Thyroid gland (tissue), 4 donors: ENCODE data around the gene ARHGAP15. TPM values are rescaled to one million over a fixed set of nuclear protein-coding genes. Genes with fewer than 3 reads are reported as not detected.

Experiments used
- DNase-seq, 2 donors: peaks; one replicate each; pipeline ENCODE4 v3.0.0-alpha.2; 2019
- H3K27ac ChIP-seq, 3 donors: fragments of 200-600 bp; sonication (generic); 1 replicate in 2 of 3; 2 replicates in 1 of 3; pipeline ENCODE4 v1.5.1; 2016 to 2019; ENCODE audit warnings: mild to moderate bottlenecking in 1 of 3, moderate library complexity in 1 of 3
- H3K27me3 ChIP-seq: fragments of 200-600 bp; sonication (generic); one replicate; pipeline ENCODE4 v1.5.1; 2019
- H3K36me3 ChIP-seq, 2 donors: fragments of 200-600 bp; sonication (generic); one replicate each; pipeline ENCODE4 v1.5.1; 2016 to 2019
- H3K4me1 ChIP-seq, 2 donors: fragments of 200-600 bp; sonication (generic); one replicate each; pipeline ENCODE4 v1.5.1; 2017 to 2019
- H3K4me3 ChIP-seq, 3 donors: fragments of 200-600 bp; sonication (generic); replicated peaks in 1 of 3; 1 replicate in 2 of 3; 2 replicates in 1 of 3; pipeline ENCODE4 v1.5.1; 2016; ENCODE audit warnings: mild to moderate bottlenecking in 1 of 3
- H3K9me3 ChIP-seq: fragments of 200-600 bp; sonication (generic); one replicate; pipeline ENCODE4 v1.5.1; 2017
- POLR2A ChIP-seq, 2 donors: fragments of 450-650 bp; IDR thresholded peaks; one replicate each; pipeline ENCODE4 v1.6.1; 2017; ENCODE audit warnings: antibody characterized with exemption in 2 of 2, mild to moderate bottlenecking in 2 of 2, moderate library complexity in 1 of 2
- WGBS, 2 donors: methylation state at CpG; one replicate each; pipeline ENCODE4 v1.1.5; 2017; 5-methylcytosine and 5-hydroxymethylcytosine counted together
- intact Hi-C: fragments of 100-400 bp; cut with DNase I; formaldehyde crosslinking; loops from one replicate; pipeline ENCODE4 v1.15.1; 2023
- total RNA-seq, 4 donors: library from RNA; depleted of rRNA; stranded (reverse); fragments of >200 nt; gene quantifications; one replicate each; pipeline ENCODE4 v1.2.3, GENCODE V29; 2016
- TF ChIP-seq, protein P1 (sequence below), 6 experiments: fragments of 200-600 bp in 3 of 6; fragments of 450-650 bp in 3 of 6; sonication (generic) in 3 of 6; IDR thresholded peaks; one replicate each; pipeline ENCODE4 v1.5.1; 2016 to 2019; ENCODE audit warnings: antibody characterized with exemption in 6 of 6, mild to moderate bottlenecking in 2 of 6, inconsistent platforms in 1 of 6, moderate library complexity in 1 of 6

ARHGAP15 gene
- total RNA-seq, 4 donors from 2014 or later = 9.8 to 24.4 (median 11.9) TPM

- Histone ChIP-seq H3K27ac (no peak overlapping the region), H3K4me1 (no peaks in the 10 kb centered on the region), H3K4me3 (no peak overlapping the region), H3K9me3 (no peaks in the 10 kb centered on the region), H3K27me3 (no peaks in the 10 kb centered on the region), H3K36me3 (no peaks in the 10 kb centered on the region)
- TF ChIP-seq, protein P1, sequence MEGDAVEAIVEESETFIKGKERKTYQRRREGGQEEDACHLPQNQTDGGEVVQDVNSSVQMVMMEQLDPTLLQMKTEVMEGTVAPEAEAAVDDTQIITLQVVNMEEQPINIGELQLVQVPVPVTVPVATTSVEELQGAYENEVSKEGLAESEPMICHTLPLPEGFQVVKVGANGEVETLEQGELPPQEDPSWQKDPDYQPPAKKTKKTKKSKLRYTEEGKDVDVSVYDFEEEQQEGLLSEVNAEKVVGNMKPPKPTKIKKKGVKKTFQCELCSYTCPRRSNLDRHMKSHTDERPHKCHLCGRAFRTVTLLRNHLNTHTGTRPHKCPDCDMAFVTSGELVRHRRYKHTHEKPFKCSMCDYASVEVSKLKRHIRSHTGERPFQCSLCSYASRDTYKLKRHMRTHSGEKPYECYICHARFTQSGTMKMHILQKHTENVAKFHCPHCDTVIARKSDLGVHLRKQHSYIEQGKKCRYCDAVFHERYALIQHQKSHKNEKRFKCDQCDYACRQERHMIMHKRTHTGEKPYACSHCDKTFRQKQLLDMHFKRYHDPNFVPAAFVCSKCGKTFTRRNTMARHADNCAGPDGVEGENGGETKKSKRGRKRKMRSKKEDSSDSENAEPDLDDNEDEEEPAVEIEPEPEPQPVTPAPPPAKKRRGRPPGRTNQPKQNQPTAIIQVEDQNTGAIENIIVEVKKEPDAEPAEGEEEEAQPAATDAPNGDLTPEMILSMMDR (IDR thresholded peaks at IDR 0.05) = no peak
- TF ChIP-seq POLR2A (IDR thresholded peaks at IDR 0.05) = no peak
- DNase-seq = no peak
- intact Hi-C loops = no loop called here
- 91 to 94% methylated on average over 1 of the region's 1 CpG for WGBS, 2 donors
Observed at GRCh38 chr2:143683977-143684376, 554.8 kb downstream of the ARHGAP15 start.

DNA sequence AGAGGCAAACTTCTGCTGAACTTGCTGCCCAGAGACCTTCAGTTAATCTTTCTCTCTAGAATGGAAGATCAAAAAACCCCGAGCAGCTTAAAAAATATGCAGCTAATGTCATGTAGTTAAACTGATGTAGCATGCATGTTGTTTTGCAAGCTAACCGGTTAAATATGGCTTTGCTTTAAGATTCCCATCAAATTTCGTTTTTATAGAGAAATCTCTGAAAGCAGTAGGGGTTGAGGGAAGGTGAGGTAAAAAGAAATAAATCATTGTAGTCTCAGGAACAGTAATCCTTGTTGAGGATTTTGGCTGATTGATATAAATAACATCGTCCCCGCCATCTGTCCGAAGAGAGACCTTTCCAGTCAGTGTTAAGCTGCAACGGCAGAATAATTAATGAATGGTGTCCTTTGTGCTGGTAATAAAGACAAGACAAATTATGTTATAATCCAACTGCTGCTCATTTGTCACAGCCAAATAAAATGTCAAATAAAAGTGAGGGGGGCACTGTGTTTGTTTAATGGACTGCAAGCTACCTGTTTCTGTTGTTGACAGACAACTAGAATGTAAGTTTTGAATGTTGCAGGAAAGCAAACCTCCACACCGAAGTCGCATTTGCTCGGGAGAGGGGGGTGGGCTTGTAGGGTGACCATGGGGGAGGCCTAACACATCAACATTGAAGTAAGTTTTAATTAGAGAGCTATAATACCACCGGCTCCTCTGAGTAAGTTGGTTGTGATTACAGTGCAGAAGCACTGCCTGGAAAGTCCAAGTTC lies 555.5 kb downstream of the ARHGAP15 start:
- Histone ChIP-seq H3K27ac (no peak overlapping the region), H3K36me3 (no peaks in the 10 kb centered on the region), H3K9me3 (no peaks in the 10 kb centered on the region), H3K27me3 (no peaks in the 10 kb centered on the region), H3K4me1 (no peaks in the 10 kb centered on the region), H3K4me3 (no peak overlapping the region)
- intact Hi-C loops = no loop called here
- WGBS, 2 donors = 81% methylated on average over 11 of the region's 11 CpGs
- TF ChIP-seq POLR2A (IDR thresholded peaks at IDR 0.05) = no peak
- TF ChIP-seq, protein P1 (IDR thresholded peaks at IDR 0.05) = no peak
- DNase-seq = no peak

- 73 to 76% methylated on average over 6 of the region's 6 CpGs for WGBS, 2 donors
- Histone ChIP-seq H3K27ac (no peak overlapping the region), H3K36me3 (no peaks in the 10 kb centered on the region), H3K9me3 (no peaks in the 10 kb centered on the region), H3K27me3 (no peaks in the 10 kb centered on the region), H3K4me3 (no peak overlapping the region), H3K4me1 (no peaks in the 10 kb centered on the region)
- TF ChIP-seq, protein P1 (IDR thresholded peaks at IDR 0.05) = no peak
- TF ChIP-seq POLR2A (IDR thresholded peaks at IDR 0.05) = no peak
- intact Hi-C loops = no loop called here
- DNase-seq = no peak
Observed at GRCh38 chr2:143685421-143686078, 556.3 kb downstream of the ARHGAP15 start.

- Histone ChIP-seq H3K9me3 (no peaks in the 10 kb centered on the region), H3K4me3 (no peak overlapping the region), H3K27ac (no peak overlapping the region), H3K36me3 (no peaks in the 10 kb centered on the region), H3K27me3 (no peaks in the 10 kb centered on the region), H3K4me1 (no peaks in the 10 kb centered on the region)
- WGBS, 2 donors = 58 to 65% methylated on average over 5 of the region's 5 CpGs
- TF ChIP-seq POLR2A (IDR thresholded peaks at IDR 0.05) = no peak
- TF ChIP-seq, protein P1 (IDR thresholded peaks at IDR 0.05) = peak in 5 of 6 experiments; percentile 5 to 66 (median 49)
- intact Hi-C loops = no loop called here
- no peak for DNase-seq
Observed at GRCh38 chr2:143686585-143687164, 557.5 kb downstream of the ARHGAP15 start.

DNA sequence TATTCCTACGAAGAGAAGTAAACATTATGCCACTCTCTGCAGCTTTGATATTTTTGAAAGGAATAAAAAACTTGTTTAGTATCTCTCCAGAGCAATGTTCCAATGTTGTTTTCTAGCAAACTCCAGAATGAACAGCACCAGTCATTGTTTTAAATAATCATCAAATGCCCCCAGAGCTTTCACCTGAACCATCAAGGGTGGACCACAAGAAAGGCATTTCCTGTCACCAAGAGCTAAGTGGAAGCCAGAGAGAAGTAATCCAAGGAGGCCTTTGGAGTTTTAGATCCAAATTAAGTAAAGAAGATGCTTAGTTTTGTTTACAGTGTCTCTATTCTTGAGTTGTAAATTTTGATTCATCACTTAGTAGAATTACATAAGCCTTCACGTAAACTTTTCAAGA lies 559.0 kb downstream of the ARHGAP15 start:
- intact Hi-C loops = no loop called here
- Histone ChIP-seq H3K27me3 (no peaks in the 10 kb centered on the region), H3K27ac (no peak overlapping the region), H3K4me3 (no peak overlapping the region), H3K36me3 (no peaks in the 10 kb centered on the region), H3K4me1 (no peaks in the 10 kb centered on the region), H3K9me3 (no peaks in the 10 kb centered on the region)
- DNase-seq = no peak
- TF ChIP-seq, protein P1 (IDR thresholded peaks at IDR 0.05) = no peak
- no peak for TF ChIP-seq POLR2A (IDR thresholded peaks at IDR 0.05)
- WGBS, 2 donors = 94 to 96% methylated on average over 2 of the region's 2 CpGs
